ENCODE results near the gene FGB. TPM values are rescaled to one million over a fixed set of nuclear protein-coding genes. Genes with fewer than 3 reads are reported as not detected.

Gene FGB
- total RNA-seq, 2 experiments from 2014 or later, result not detected

DNA sequence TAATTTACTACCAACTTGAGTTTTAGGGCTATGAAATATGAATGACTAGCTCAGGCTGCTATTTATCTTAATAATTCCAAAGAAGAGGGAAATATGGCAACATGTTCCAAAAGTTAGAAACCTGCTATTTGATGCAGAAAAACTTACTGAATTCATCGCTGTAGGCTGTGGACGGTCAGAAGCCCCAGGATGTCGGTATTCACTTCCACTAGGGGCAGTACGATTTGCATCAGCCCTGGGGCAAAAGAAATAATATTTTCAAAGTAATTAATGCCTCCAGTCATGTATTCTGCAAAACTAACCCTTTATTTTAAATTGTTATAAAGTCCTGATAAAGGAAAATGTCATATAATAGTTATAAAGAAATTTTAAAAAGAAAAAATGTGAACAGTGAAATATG is 17.1 kb upstream of the FGB start:
- POLR2A ChIA-PET, result no interaction called here
- CTCF ChIA-PET, result no interaction called here
- DNase-seq (no peak), ATAC-seq (no peak)
- no peak overlapping the region for H3K4me3 Mint-ChIP-seq
- H3K9me3 Mint-ChIP-seq (ENCODE audit: low read depth), result no peaks in the 10 kb centered on the region
- no peak overlapping the region for H3K27ac Mint-ChIP-seq
- intact Hi-C loops (cut with DNase I, micrococcal nuclease), result no loop called here
- peaks cover 39% of the 10 kb centered on the region for H3K36me3 Mint-ChIP-seq (ENCODE audit: low read depth)
- H3K4me1 Mint-ChIP-seq, result peaks cover 13% of the 10 kb centered on the region
- H3K27me3 Mint-ChIP-seq, result no peaks in the 10 kb centered on the region

DNA sequence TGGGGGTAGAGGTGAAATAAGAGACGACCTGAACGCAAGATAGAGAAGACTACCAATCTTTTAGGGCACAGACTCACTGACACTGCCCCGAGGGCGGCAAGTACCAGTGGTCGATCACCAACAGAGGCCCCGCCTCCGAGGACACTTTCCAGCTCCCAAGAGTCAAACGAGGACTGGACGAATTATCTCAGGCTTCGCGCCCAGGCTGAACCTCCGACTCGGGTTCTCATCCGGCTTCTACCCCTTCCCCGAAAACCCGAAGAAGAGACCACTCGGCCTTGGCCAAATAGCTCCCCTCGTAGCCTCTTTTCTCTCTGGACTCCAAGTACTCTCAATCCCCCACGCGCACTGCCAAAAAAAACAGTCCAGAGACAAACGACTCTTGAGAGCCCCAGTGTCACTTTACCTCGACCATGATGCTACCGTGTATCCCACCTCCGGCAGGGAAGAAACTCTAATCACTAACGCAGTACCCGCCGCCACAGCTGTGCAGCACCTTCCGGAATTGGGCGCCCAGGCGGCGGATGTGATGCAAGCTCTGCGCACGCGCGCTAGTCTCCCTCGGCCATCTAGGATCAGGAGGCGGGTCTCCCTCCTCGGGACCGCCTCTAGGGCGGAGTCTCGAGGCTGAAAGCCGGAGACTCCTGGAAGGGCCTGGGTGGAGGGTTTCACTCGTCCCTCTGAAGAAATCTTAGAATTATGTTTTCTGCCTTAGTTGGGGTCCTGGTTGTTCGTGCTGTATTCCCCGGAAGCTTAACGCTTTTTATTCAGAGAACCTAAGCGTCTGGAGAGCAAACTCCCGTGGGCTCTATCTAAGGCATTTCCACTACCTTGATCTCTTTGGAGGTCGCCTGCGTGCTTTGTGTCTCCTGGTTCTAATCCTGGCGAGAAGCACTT is 12.7 kb upstream of the FGB start, which contains the start of gene PLRG1:
PLRG1 (minus strand) TSS at position 507 of the 897 bp plus-strand sequence; CDS start at position 415, 92 bp downstream.
- peak; percentile 97 for ATAC-seq
- POLR2A ChIA-PET, result interaction anchor here (0.5 kb wide), 1 partner anchor 14 kb away, joined by 3 read pairs; no protein-coding TSS in a partner anchor
- H3K36me3 Mint-ChIP-seq (ENCODE audit: low read depth), result peaks cover 13% of the 10 kb centered on the region
- peaks cover 2% of the 10 kb centered on the region for H3K27me3 Mint-ChIP-seq
- H3K4me3 Mint-ChIP-seq, result peak within 1 kb of the TSS; percentile 87
- peak within 1 kb of the TSS; percentile 93 for H3K27ac Mint-ChIP-seq
- no peaks in the 10 kb centered on the region for H3K9me3 Mint-ChIP-seq (ENCODE audit: low read depth)
- peak; percentile 98 for DNase-seq
- intact Hi-C loops (cut with DNase I, micrococcal nuclease), result loop anchor here (1.0 to 10.0 kb wide), 8 partner anchors 59 to 1402 kb away; partner anchors contain the start of genes MAP9 (in 2 of the 2), CTSO (in 1 of the 2), DCHS2 (in 1 of the 2) and LRAT (in 1 of the 2)
- peaks cover 20% of the 10 kb centered on the region for H3K4me1 Mint-ChIP-seq
- CTCF ChIA-PET, result interaction anchor here (0.6 to 6.0 kb wide), 13 partner anchors 9 to 1657 kb away, joined by 3 to 67 read pairs (median 3); partner anchors contain the start of gene FGB

DNA sequence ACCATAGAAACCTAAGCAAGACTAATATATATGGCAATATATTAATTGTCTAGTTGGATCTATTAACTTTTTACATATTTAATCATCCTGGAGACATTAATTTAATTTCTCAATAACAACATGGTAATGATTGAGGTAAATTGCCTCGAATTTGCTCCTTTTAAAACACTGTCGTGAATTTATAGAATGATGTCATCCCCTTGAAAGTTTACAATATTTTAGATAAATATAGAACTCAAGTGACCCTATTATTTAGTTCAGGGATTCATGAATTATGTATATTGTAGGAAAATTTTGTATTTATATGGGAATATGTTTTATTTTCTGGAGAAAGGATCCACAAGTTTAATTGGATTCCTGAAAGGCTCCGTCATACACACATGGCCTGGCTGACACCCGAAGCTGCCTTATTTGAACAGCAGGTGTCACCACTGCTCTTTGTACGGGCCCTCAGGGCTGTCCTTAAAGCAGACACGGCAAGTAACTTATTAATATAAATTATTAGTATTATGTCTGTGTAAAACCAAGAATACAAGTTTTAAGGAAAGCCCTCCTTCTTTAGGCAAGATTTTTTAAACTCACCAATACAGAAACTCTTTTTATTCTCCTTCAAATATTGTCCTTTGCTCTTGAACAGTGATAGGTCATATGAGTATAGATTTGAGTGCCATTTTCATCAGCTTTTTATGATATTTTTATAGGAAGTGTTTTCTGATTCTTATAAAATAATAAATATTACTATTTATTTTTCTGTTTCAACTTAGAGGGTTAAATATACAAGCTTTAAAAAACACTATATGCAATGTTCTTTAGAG is 10.7 kb upstream of the FGB start:
- Mint-ChIP-seq H3K27ac (no peak overlapping the region), H3K4me1 (peaks cover 20% of the 10 kb centered on the region), H3K27me3 (peaks cover 2% of the 10 kb centered on the region), H3K36me3 (ENCODE audit: low read depth) (peaks cover 8% of the 10 kb centered on the region), H3K4me3 (no peak overlapping the region), H3K9me3 (ENCODE audit: low read depth) (no peaks in the 10 kb centered on the region)
- ATAC-seq, result peak; percentile 47
- peak; percentile 81 for DNase-seq
- ChIA-PET POLR2A (no interaction called here), CTCF (interaction anchor here (0.7 to 6.0 kb wide), 13 partner anchors 10 to 824 kb away, joined by 3 to 67 read pairs (median 4); partner anchors contain the start of genes FGB and FGG)
- intact Hi-C loops (cut with DNase I, micrococcal nuclease), result loop anchor here (1.0 to 10.0 kb wide), 9 partner anchors 66 to 1401 kb away; partner anchors contain the start of genes CTSO (in 2 of the 2), LRAT (in 1 of the 2) and SFRP2 (in 1 of the 2)

DNA sequence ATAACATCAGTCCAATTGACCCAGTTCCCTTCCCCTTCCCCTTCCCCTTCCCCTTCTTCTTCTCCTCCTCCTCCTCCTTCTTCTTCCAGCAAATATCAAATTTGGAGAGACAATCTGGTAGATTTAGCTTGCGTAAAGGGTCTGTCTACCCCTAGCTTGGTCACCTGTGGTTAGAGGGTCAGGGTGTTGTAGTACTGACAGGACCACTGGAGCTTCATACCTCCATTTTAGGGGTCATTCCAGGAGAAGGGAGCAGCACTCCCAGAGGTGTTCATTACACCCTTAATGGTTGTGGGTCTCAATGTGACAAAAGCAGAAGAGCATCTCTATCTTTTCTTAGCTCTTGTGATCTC is 3.7 kb upstream of the FGB start:
- no peak overlapping the region for H3K27ac Mint-ChIP-seq
- CTCF ChIA-PET, result interaction anchor here (0.6 to 2.9 kb wide), 17 partner anchors 9 to 1863 kb away, joined by 3 to 32 read pairs (median 4); partner anchors contain the start of gene PLRG1
- H3K4me3 Mint-ChIP-seq, result no peak overlapping the region

DNA sequence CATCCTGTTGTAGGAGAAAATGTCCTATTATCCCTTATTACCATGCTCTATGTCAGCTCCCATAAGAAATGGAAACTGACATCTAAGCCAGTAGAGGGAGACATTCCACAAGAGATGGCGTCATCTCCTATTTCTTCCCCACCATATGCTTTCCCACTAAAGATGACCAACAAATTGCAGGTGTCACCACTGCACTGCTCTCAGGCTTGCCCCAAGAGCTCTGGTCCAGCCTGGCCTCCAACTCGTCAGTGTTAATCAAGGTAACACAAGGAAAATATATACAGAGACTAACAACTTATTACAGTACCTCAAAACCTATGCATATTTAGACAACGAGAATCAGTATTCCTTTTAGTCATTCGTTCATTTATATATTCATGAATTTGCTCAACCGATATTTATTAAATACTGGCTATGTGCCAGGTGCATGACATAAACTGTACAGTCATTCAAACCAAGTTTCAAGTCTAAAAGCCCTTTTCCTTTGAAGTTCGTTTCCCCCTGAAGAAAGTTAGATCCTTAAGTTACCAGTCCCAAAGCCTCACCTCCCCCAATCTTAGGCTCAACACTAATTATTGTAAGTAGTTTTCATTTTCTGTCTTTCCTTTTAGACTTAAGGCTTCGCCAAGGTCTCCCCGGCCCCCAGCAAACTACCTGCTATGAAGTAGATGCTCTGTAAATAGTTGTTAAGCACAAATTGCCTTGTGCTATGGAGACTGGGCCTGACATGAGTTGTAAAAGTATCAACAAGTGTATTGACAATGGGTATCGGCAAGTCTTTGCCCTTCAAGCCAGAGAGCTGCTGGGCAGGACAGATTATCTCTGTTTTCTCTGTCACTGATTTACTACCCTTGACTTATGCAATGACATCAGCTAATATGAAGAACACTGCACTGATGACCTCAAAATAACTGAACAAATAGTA is 3.1 kb upstream of the FGB start:
- peaks cover 7% of the 10 kb centered on the region for H3K27me3 Mint-ChIP-seq

More for the DNA sequence above, 3.7 kb upstream of the FGB start:
- ATAC-seq (no peak), DNase-seq (no peak)
- Mint-ChIP-seq H3K36me3 (ENCODE audit: low read depth) (no peaks in the 10 kb centered on the region), H3K4me1 (no peaks in the 10 kb centered on the region), H3K9me3 (ENCODE audit: low read depth) (no peaks in the 10 kb centered on the region), H3K27me3 (peaks cover 7% of the 10 kb centered on the region)
- POLR2A ChIA-PET, result interaction anchor here (0.6 kb wide), 1 partner anchor 11 kb away, joined by 4 read pairs; no protein-coding TSS in a partner anchor
- intact Hi-C loops (cut with DNase I, micrococcal nuclease), result loop anchor here in 1 of 2 experiments (1.0 to 10.0 kb wide), 2 partner anchors 59 to 186 kb away; partner anchors contain the start of gene LRAT

DNA sequence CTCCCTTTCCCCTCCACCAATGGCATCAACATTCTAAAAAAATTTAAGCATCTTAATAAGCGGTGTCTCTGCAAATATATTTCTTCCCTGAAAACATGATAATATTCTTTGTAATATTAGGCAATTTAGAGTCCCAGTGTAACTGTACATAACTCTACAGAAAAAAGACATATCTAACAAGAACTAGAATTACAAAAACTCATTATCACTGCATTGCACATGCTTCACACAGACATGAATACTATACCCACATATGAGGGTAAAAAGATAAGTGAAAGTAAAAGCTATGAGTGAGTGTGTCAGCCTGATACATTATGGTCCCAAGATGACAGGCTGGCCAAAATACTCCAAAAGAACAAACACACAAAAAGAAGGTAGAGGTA is 2.4 kb upstream of the FGB start:
- no peaks in the 10 kb centered on the region for H3K4me1 Mint-ChIP-seq
- peak; percentile 66 for ATAC-seq

More for the DNA sequence above, 3.1 kb upstream of the FGB start:
- POLR2A ChIA-PET, result interaction anchor here (0.6 kb wide), 1 partner anchor 11 kb away, joined by 4 read pairs; no protein-coding TSS in a partner anchor
- peak; percentile 42 for ATAC-seq
- Mint-ChIP-seq H3K4me3 (no peak overlapping the region), H3K36me3 (ENCODE audit: low read depth) (no peaks in the 10 kb centered on the region), H3K9me3 (ENCODE audit: low read depth) (no peaks in the 10 kb centered on the region), H3K27ac (no peak overlapping the region), H3K4me1 (no peaks in the 10 kb centered on the region)
- CTCF ChIA-PET, result interaction anchor here (0.6 to 2.9 kb wide), 15 partner anchors 9 to 1864 kb away, joined by 3 to 32 read pairs (median 4); partner anchors contain the start of gene PLRG1
- DNase-seq, result peak; percentile 9
- intact Hi-C loops (cut with DNase I, micrococcal nuclease), result loop anchor here in 1 of 2 experiments (1.0 to 10.0 kb wide), 2 partner anchors 59 to 185 kb away; partner anchors contain the start of gene LRAT

DNA sequence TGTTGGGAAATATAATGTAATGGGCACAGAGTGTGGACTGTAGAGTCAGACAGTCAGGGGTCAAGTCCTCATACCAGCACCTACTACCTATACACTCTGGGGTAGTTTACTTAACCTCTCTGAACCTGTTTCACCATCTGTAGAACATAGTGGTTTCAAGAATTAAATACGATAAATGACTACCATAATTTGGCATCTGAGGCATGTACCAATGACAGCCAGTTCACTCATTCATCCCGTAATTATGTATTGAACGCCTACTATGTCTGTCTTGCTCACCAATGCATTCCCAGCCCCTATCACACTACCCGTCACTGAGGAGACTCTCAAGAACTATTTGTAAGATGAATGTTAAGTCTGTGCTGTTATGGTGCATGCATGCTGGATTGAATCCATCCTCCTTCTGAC is 2.0 kb upstream of the FGB start:
- intact Hi-C loops (cut with DNase I, micrococcal nuclease), result no loop called here
- POLR2A ChIA-PET, result no interaction called here
- H3K9me3 Mint-ChIP-seq (ENCODE audit: low read depth), result no peaks in the 10 kb centered on the region
- no peak for DNase-seq
- H3K4me3 Mint-ChIP-seq, result no peak overlapping the region
- no peak overlapping the region for H3K27ac Mint-ChIP-seq
- no peak for ATAC-seq
- no peaks in the 10 kb centered on the region for H3K36me3 Mint-ChIP-seq (ENCODE audit: low read depth)
- H3K4me1 Mint-ChIP-seq, result no peaks in the 10 kb centered on the region
- H3K27me3 Mint-ChIP-seq, result peaks cover 7% of the 10 kb centered on the region
- CTCF ChIA-PET, result interaction anchor here (2.5 to 2.9 kb wide), 2 partner anchors 57 to 63 kb away, joined by 24 to 32 read pairs; no protein-coding TSS in a partner anchor

More for the DNA sequence above, 2.4 kb upstream of the FGB start:
- Mint-ChIP-seq H3K27ac (no peak overlapping the region), H3K36me3 (ENCODE audit: low read depth) (no peaks in the 10 kb centered on the region), H3K4me3 (no peak overlapping the region), H3K9me3 (ENCODE audit: low read depth) (no peaks in the 10 kb centered on the region), H3K27me3 (peaks cover 7% of the 10 kb centered on the region)
- intact Hi-C loops (cut with DNase I, micrococcal nuclease), result no loop called here
- POLR2A ChIA-PET, result no interaction called here
- DNase-seq, result no peak
- CTCF ChIA-PET, result interaction anchor here (1.2 to 2.9 kb wide), 3 partner anchors 58 to 269 kb away, joined by 3 to 32 read pairs (median 24); no protein-coding TSS in a partner anchor

DNA sequence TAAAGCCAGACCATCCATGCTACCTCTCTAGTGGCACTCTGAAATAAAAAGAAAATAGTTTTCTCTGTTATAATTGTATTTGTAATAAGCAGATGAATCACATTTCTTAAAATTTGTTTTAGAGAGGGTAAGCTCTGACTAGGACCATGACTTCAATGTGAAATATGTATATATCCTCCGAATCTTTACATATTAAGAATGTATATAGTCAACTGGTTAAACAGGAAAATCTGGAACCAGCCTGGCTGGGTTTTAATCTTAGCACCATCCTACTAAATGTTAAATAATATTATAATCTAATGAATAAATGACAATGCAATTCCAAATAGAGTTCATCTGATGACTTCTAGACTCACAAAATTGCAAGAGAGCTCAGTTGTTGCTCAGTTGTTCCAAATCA is 1.5 kb downstream of the FGB start:
- Mint-ChIP-seq H3K36me3 (ENCODE audit: low read depth) (no peaks in the 10 kb centered on the region), H3K9me3 (ENCODE audit: low read depth) (no peaks in the 10 kb centered on the region), H3K27me3 (peaks cover 7% of the 10 kb centered on the region), H3K27ac (no peak overlapping the region), H3K4me3 (no peak overlapping the region), H3K4me1 (no peaks in the 10 kb centered on the region)
- ATAC-seq, result no peak
- no peak for DNase-seq
- CTCF ChIA-PET, result interaction anchor here (0.5 to 1.7 kb wide), 2 partner anchors 12 to 486 kb away, joined by 4 to 7 read pairs; no protein-coding TSS in a partner anchor
- intact Hi-C loops (cut with DNase I, micrococcal nuclease), result no loop called here
- POLR2A ChIA-PET, result interaction anchor here (0.7 kb wide), 1 partner anchor 14 kb away, joined by 3 read pairs; the partner anchor contains the start of gene PLRG1

DNA sequence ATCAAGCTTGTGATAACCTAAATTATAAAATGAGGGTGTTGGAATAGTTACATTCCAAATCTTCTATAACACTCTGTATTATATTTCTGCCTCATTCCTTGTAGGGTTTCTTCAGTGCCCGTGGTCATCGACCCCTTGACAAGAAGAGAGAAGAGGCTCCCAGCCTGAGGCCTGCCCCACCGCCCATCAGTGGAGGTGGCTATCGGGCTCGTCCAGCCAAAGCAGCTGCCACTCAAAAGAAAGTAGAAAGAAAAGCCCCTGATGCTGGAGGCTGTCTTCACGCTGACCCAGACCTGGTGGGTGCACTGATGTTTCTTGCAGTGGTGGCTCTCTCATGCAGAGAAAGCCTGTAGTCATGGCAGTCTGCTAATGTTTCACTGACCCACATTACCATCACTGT is 2.9 kb downstream of the FGB start:
- Mint-ChIP-seq H3K27ac (no peak overlapping the region), H3K27me3 (peaks cover 7% of the 10 kb centered on the region), H3K36me3 (ENCODE audit: low read depth) (no peaks in the 10 kb centered on the region), H3K4me1 (no peaks in the 10 kb centered on the region), H3K9me3 (ENCODE audit: low read depth) (no peaks in the 10 kb centered on the region), H3K4me3 (no peak overlapping the region)
- intact Hi-C loops (cut with DNase I, micrococcal nuclease), result no loop called here
- no peak for ATAC-seq
- ChIA-PET CTCF (interaction anchor here (1.7 kb wide), 1 partner anchor 13 kb away, joined by 7 read pairs; no protein-coding TSS in a partner anchor), POLR2A (no interaction called here)
- no peak for DNase-seq

DNA sequence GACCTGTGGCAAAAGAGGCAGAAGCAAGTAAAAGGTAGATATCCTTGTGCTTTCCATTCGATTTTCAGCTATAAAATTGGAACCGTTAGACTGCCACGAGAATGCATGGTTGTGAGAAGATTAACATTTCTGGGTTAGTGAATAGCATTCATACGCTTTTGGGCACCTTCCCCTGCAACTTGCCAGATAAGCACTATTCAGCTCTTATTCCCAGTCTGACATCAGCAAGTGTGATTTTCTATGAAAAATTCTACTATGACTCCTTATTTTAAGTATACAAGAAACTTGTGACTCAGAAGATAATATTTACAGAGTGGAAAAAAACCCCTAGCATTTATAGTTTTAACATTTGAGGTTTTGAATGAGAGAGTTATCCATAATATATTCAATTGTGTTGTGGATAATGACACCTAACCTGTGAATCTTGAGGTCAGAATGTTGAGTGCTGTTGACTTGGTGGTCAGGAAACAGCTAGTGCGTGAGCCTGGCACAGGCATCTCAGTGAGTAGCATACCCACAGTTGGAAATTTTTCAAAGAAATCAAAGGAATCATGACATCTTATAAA is 3.9 kb downstream of the FGB start:
- CTCF ChIA-PET, result no interaction called here
- intact Hi-C loops (cut with DNase I, micrococcal nuclease), result no loop called here
- Mint-ChIP-seq H3K4me3 (no peak overlapping the region), H3K4me1 (no peaks in the 10 kb centered on the region), H3K27ac (no peak overlapping the region), H3K36me3 (ENCODE audit: low read depth) (no peaks in the 10 kb centered on the region), H3K9me3 (ENCODE audit: low read depth) (no peaks in the 10 kb centered on the region), H3K27me3 (peaks cover 4% of the 10 kb centered on the region)
- DNase-seq, result no peak
- POLR2A ChIA-PET, result no interaction called here
- ATAC-seq, result no peak
